HG03097 (cell line): ENCODE results near the gene NES.

ENCODE experiments used
- ATAC-seq: cut with Tn5 transposase; IDR thresholded peaks from one replicate; pipeline ENCODE4 v1.9.1; 2021; ENCODE audit not compliant: unreplicated experiment, low FRiP score

The NES gene

DNA sequence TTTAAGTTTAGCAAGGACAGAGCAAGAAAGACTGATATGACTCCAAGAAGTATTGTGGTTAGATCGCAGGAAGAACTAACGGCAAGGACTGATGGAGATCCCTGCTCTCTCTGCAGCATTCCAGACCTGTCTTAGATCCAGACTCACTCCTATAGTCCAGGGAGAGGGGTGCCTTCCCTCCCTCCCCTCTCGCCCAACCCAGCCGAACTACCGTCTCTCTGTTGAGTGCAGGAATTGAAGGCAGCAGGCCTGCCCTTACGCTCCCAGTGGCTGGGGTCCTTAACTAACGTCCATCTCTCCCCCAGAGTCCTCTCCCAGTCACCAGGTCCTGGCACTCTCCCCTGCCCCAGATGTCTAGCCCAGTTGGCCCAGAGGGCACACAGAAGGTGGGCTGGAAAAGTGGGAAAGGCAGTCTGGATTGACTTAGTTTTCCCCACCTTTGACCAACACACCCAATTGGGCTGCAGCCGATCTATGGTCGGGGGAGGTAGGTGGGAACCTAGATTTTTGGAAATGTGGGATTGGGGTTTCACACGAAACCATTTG lies 27.0 kb upstream of the NES start:
- ATAC-seq, result no peak

DNA sequence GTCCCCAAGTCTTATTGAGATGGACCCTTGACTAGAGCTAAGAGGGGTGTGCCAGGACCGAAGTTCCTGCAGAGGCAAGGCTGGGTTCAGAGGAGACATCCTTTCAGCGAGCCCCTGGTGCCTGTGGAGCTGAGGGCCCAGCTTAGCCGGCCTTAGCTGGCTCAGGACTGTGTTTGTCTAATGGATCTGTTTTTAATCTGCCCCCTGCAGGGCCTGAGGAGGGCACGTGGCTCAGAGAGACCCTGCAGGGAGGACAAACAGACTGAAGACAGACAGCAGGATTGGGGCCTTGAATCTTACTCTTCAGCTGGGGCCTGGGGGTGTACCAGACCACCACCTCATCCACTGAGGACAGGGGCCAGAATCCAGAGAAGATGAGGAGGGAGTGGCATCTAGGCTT lies 26.5 kb upstream of the NES start:
- no peak for ATAC-seq

DNA sequence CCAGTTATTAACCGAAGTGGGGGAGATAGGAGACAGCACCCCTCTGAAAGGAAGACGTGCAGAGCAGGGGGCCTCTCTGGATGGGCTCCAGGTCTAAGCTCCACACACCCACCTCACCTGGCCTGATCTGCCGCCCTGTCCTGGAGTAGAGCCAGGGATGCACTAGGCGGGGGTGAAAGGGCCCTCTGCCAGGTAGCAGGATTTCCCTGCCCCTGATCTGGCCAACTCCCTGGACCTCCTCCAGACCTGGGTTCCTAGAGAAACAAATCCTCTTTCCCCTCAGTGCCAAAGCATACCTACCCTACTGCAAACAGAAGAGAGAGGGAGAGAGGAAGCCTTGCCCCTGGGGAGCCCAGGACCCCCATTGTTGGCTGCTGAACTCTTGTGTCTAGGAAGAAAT lies 26.1 kb upstream of the NES start:
- no peak for ATAC-seq

DNA sequence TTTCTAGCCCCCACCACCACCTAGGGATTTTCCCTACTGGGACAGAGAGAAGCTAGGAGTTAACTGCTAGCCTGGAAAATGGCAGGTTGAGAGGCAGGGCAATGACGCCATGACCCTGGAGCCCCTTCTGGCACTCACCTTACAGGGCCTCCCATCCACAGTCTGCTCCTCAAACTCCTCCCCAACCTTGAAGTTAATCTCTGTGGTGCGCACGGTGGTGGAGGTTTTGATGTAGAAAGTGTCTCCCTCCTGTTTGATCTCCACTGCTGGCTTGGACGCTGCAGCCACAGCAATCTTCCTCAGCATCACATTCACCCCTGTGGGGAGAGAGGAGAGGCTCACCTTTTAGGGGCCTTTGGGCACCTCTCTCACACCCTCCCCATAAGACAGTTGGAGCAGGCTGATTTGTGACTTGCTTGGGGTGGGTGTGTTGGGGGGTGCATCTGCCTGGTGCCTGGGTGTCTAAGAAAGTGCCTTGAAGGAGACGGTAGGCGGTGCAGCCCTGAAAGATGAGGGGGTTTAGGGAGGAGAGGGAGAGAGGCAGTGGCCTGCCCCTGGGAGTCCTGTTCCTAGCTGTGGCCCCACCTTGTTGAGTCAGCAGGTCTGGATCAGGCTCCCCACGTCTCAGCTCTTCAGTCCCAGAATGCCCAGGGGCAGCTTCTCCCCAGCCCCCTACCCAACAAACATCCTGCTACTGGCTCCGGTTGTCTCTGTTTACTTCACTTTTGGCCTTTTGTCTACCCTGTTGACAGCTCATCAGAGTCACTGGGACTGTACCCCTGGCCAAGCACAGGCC lies 23.7 kb upstream of the NES start:
- ATAC-seq, result no peak

DNA sequence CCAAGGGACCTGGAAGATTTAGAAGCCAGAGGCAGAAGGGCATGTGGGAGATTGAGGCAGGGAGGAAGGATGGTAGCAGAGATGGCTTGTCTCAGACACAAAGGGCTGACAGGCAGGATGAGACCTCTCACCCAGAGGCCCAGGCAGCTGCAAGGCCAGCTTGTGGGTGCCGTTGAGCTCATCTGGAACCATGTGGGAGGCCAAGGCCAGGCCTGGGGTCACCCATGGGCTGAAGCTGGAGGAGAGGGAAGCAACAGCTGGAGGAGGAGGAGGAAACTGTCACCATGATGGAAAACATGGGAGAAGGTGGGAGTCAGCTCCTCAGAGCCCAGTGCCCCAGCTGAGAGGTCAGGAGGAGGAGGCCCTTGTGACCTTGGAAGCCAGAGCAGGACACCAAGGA lies 21.8 kb upstream of the NES start:
- ATAC-seq, result no peak

DNA sequence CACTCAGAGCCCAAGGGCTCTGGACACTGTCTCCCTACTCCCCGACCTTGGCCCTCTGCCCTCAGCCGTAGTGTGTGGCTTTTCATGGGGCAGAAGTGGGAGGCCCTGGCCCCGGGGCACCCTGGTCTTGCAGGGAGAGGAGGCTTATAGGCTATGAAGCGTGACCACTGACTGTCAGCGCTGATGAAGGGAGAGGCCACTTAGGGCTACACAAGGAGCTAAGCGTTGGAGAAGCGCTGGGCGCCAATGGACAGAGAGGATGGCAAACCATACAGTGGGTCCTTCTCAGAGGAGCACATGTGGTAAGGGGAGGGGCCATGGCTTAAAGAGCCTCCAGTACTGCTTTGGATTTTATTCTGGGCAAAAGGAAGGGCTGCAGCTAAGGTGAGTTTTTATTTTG lies 20.3 kb upstream of the NES start:
- no peak for ATAC-seq

DNA sequence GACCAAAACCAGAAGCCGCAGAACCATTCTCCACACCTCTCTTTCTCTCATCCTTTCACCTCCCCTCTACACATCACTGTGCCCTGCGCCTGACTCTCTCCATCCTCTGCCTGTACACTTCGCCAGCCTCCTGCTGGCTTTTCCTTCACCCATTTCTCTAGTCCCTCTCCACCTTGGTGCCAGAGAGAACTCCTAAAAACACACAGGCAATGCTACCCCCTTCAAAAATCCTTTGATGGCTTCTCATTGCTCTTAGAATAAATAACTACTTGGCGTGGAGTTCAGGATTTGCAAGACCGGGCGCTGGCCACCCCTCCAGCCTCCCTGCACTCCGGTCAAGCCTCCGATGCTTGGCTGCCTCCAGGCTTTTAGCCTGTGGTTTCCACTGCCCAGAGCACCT lies 19.5 kb upstream of the NES start:
- ATAC-seq, result no peak

DNA sequence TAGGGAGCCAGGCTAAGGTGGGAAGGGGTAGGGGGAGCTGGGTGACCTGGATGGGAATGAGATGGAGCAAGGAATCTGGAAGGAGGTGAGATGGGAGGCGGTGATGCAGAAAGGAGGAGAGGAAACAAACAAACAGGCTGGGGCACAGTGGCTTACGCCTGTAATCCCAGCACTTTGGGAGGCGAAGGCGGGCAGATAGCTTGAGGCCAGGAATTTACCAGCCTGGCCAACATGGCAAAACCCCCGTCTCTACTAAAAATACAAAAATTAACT lies 17.4 kb upstream of the NES start:
- no peak for ATAC-seq

DNA sequence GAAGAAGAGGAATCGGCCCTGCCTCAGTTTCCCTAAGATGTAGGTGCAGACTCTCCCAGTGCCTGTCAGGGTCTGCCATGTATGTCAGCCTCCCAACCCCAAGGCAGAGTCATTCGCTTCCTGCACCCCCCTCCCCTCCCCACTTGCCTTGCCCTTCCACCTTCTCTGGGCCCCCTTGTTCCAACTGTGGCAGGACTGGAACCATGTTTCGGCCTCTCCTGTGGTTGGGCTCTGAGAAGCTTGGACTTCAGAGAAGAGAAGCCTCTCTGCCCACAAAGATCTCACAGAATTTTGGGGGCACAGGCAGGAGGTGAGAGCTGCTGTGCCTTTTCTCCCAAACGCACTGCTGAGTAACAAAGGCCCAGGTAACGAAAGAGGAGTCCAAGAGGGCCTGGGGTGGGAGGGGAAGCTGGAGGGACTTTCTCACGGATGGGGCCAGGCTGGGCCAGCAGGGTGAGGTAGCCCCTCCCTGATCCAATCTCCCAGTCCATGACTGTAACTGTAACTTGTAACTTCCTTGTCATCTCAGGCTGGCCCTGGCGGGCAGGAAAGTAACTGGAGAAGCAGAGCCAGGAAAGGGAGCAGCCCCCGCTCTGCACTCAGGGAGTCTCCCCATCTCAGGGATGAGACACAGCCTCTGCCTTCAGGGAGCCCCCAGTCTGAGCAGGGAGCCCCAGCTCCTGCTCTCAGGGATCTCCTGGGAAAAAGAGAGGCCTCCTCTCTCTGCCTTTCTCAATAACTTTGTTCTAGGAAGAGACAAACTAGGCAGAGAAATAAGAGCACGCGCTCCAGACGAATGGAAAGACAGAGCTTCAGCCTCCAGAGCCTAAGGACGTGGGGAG lies 16.9 kb upstream of the NES start:
- no peak for ATAC-seq

DNA sequence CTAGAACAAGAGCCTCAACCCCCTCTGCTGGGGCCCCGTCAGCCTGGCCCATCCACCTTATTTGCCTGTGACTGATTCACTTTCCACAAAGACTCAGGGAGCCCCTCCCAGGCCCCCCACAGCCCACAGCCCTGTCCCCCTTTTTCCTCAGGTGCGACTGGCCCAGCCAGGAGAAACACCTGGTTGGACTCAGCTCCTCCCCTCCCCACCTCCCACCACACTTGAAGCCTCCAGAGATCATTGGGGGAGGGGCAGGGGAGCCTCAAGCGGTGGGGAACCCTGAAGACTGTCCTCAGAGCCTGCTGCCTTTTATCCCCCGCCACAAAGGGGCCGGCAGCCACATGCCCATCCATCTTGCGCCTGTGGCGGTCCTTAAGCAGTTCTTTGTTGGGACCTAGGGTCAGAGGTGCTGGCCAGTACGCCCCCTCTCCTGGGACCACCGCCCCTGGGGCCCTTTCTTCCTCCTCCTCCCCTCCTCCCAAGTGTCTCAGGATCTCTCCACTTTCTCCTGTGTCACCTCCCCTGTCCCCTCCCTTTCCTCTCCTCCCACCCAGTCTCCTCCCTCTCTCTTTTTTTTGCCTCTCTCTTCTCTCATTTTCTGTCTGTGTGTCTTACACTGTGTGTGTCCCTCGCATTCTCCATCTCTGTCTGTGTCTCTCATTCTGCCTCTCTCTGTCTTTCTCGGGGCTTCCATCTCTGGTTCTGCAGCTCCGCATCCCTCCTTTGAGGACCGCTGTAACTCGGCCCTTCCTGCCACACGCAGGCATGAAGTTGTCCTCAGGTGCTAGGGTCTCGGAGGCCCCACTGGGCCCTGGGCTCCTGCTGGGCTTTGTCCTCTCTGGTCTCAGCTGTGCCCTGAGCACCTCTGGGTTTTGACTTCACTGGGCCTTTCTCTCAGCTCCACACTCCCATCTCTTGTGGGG lies 16.0 kb upstream of the NES start:
- ATAC-seq, result no peak

DNA sequence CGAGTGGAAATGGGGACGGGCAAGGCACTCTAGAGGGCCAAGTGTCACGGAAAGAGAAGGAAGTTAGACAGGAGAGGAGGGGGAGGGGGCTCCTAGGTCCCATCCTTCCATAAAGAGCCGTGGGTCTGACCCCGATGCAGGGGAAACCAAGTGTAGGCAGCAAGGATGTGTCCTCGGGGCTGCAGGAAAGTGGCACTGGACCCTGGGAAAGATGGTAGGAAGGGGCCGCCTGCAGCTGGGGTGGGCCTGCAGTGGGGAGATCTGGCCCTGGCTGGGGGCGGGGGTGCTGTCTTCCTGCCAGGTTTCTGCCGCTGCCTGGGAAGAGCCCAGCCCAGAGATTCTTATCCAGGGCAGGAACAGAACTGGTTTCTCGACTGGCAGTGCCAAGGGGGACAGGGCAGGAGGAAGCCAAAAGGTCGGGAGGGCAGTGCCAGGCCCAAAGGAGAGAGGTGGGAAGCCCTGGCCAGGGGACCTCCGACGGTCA lies 15.3 kb upstream of the NES start:
- no peak for ATAC-seq

DNA sequence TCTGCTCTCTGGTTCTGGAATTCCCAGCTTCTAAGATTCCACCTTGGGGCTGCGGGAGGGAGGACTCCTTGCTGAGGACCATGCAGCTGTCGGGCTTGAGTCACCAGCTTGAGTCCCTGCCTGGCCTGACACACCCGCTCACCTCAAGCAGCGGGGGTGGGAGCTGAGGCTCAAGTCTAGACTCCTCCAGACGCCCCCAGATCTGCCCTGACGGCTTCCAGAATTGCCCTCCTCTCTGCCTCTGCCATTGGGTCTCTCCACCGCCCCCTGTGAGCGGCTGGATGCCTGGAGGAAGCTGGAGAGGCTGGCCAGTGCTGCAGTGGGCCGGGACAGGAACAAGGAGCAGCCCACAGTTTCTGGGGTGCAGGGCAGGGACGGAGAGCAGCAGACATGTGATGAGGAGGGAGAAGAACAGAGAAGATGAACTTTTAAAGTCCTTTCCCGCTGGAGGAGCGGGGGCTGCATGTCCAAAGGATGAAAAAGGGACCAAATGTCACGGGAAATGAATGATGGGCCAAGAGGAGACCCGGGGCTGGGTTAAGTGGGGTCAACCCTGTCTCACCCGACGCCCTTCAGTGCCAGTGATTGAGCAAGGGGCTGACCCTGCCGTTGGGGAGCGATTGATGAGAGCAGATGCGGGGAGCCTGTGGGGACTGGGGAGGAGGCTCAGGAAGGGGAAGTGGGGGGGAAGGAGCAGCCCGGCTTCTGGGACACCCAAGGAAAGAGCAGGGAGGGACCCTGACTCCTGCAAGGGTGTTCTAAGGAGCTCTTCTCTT lies 14.6 kb upstream of the NES start:
- ATAC-seq, result no peak

DNA sequence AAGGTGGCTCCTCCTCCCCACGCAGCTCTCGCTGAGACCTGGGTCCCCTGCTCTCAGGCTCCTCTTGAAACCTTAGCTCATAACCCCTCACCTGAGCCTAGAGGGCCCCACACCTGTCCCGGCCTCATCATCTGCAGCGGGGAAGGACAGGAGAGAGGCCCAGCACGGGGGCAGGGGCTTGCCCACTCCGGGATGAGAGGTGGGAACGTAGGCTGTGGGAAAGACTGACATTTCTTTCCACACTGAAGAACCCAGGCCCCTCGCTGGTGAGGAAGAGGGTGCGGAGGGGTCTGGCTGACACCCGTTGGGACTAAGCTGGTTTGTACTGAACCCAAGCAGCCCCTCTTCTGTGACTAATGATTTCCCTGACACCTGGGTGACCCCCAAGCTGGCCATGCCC lies 14.0 kb upstream of the NES start:
- ATAC-seq, result no peak

DNA sequence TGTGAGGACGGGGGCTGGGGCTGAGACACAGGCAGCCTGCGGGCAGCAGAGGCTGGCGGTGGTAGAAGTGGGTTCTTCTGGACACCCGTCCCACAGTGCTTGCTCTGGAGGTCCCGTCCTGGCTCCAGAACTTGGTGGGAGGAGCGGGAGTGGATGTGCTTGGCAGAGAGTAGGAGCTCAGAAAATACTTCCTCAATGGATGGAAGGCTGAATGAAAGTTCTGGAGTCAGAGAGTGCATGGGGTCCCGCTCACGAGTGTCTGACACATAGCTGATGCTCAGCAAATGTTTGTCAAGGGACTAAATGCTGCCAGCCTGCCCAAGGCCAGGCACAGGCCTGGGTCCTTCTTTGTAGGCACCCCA lies 13.4 kb upstream of the NES start:
- no peak for ATAC-seq

DNA sequence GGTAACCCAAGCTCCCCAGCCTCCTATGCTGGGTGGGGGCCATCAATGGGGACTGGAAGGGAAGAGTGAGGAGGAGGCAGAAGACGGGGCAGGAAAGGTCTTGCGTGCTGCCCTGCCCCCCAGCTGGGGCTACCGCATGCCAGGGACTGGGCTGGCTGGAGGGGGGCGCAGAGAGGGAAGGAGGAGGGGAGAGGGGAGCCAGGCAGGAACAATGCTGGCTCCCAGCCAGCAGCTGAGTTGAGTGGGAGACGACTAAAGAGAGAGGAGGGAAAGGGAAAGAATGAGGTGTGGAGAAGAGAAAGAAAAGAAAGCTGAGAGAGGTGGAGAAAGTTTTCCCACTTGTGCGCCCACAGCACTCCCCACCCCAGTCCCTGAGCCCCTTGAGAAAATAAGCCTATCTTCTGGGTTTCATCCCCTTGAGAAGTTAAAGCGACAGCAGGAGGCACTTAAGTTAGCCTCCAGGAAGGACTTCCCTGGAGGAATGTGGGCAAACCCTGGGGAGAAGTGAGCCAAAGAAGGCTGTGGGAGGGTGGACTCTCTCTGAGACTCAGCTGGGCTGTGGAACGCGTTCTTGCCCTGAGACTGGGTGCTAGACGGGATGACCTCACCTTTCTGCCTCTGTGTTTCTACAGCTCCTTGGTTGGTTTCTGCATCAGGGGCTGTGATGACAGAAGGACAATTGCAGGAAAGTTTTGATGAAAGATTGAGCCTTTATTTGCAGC lies 12.9 kb upstream of the NES start:
- ATAC-seq, result no peak

DNA sequence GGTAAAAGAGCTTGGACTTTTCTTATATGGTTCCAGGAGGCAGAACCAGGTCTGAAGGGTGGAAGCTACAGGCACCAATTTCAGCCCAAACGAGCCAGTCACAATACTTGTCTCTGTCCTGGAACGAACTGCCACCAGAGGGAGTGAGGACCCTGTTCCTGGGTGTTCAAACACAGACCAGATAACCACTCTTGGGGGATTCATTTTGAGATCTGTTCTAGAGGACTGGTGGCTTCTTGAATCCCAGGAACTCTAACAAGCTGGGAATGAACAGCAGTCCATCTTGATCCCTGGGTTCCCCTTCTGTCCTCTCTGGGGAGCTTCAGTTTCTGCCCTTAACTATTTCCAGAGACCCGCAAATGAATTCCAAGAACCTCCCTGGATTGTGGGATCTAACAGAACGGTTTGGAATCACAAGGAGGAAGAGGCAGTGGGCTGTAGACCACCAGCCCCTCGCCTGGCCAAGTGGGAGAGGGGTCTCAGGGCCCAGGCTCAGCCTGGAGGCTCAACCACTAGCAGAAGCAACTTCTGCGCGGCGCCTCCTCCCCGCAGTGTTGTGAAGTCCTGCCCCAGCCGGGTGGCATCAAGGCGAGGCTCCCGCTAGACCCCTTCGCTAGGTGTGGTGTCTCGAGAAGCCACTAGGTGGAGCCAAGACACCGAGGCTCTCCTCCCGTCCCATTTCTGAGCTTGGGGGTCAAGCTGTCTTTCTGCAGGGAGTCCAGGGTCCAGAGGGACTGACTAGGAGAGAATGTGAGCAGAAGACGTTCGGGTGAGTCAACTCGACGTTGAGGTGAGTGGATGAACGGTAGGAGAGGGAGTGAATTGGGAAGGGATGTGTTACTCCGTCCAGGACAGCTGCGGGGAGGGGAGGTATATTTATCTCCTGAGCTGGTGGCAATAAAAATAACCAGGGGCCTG lies 12.1 kb upstream of the NES start:
- ATAC-seq, result no peak

DNA sequence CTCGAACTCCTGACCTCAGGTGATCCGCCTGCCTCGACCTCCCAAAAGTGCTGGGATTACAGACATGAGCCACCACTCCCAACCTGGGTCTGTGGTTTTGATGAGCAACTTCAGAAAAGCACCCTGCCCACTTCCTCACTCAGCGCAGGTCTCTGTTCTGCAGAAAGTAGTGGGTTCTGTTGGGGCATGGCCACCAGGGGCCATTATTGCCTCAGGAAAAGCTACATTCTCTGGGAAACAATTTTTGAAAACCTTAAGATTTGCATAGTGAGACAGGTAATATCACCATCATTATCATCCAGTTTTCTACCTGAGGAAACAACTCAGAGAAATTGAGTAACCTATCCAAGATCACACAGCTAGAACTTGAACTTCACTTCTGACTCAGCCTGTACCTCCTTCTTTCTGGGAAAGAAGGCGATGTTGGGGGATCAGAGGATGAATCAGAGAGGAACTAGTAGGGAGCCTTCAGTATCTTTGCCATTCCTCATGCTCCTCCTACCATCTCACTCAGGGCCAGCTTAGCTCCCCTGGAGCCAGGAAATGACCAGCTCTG lies 7.1 kb upstream of the NES start:
- no peak for ATAC-seq

DNA sequence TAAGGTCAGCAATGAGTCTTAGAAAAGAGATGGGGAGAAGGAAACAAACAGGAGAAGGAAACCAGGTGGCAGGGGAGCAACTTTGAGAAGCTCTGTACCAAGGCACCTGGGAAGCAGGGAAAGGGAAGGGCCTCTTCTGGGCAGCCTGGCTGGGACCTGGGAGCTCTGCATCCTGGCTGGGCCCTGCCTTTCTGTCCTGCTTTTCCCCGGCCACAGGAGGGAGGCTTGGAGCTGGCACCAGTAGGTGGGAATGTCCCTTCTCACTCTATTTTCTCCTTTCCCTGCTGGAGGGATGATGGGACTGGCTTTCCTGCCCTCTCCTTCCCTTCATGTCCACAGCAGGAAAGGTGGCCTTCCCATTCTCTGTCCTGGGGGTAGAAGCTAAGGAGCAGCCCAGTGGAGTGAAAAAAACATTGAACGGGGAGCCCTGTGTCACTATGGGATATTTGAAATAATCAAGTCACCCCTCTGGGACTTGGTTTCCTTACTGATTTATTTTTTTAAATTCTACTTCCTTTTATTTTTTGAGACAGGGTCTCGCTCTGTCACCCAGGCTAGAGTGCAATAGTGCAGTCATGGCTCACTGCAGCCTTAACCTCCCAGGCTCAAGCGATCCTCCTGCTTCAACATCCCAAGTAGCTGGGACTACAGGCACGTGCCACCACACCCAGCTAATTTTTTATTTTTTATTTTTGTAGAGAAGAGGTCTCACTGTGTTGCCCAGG lies 5.1 kb upstream of the NES start:
- no peak for ATAC-seq
